A549 (cell line): Measurements from ENCODE around the gene RBM17.

Experiments used
- CBX2 ChIP-seq: fragments of 200-600 bp; sonication (generic); IDR thresholded peaks from 2 replicates; pipeline ENCODE4 v1.6.1; 2016; ENCODE audit warnings: low read depth, mild to moderate bottlenecking, borderline replicate concordance
- CHD2 ChIP-seq: fragments of 150-350 bp; IDR thresholded peaks from 2 replicates; pipeline ENCODE4 v1.6.1; 2014; ENCODE audit warnings: low read length; ENCODE audit not compliant: partially characterized antibody
- EHMT2 ChIP-seq: fragments of 200-600 bp; sonication (generic); IDR thresholded peaks from 2 replicates; pipeline ENCODE4 v1.6.1; 2016; ENCODE audit warnings: antibody characterized with exemption, low read depth, mild to moderate bottlenecking, moderate library complexity
- POLR2A ChIP-seq: IDR thresholded peaks from 2 replicates; pipeline ENCODE4 v1.6.1; 2012; ENCODE audit warnings: mild to moderate bottlenecking, low read length
- RAD21 ChIP-seq, 2 experiments: fragments of >200 bp in 1 of 2; sonication (Bioruptor Twin) in 1 of 2; formaldehyde crosslinking in 1 of 2; IDR thresholded peaks in 1 of 2; conservative IDR thresholded peaks in 1 of 2; 2 replicates in 1 of 2; 3 replicates in 1 of 2; pipeline ENCODE4 v1.6.1; 2012 to 2018; ENCODE audit warnings: inconsistent platforms in 1 of 2
- TF ChIP-seq, protein P1 (sequence below): fragments of >200 bp; sonication (Bioruptor Twin); formaldehyde crosslinking; IDR thresholded peaks from 3 replicates; pipeline ENCODE4 v1.5.1; 2016

DNA sequence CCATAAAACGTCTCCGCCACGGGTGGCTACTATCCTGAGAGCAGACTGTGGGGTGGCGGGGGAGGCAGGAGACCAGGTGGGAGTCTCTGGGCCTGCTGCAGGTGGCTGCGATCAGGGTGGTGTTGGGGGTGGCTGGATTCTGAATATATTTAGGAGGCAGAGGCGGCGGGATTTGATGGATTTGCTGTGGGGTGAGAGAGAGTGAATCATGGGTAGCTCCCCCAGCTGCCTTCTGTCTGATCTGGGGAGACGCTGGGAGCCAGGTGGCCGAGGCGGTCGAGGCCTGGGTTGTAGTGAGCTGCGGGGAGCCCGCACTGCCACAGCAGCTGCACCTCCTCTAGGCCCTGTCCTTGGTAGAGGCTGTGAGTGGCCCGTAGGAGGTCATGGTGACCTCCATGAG lies 65.7 kb downstream of the RBM17 start:
- TF ChIP-seq POLR2A (no peak), CBX2 (no peak), CHD2 (no peak), RAD21 (conservative IDR thresholded peaks at IDR 0.05 in 1 of 2, IDR thresholded peaks at IDR 0.05 in 1 of 2) (no peak), EHMT2 (no peak)
- TF ChIP-seq, protein P1, sequence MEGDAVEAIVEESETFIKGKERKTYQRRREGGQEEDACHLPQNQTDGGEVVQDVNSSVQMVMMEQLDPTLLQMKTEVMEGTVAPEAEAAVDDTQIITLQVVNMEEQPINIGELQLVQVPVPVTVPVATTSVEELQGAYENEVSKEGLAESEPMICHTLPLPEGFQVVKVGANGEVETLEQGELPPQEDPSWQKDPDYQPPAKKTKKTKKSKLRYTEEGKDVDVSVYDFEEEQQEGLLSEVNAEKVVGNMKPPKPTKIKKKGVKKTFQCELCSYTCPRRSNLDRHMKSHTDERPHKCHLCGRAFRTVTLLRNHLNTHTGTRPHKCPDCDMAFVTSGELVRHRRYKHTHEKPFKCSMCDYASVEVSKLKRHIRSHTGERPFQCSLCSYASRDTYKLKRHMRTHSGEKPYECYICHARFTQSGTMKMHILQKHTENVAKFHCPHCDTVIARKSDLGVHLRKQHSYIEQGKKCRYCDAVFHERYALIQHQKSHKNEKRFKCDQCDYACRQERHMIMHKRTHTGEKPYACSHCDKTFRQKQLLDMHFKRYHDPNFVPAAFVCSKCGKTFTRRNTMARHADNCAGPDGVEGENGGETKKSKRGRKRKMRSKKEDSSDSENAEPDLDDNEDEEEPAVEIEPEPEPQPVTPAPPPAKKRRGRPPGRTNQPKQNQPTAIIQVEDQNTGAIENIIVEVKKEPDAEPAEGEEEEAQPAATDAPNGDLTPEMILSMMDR: no peak
